Endothelial cell of umbilical vein (primary cell): ENCODE results near the gene RANBP17. TPM values are rescaled to one million over a fixed set of nuclear protein-coding genes. Genes with fewer than 3 reads are reported as not detected.

Source experiments
- BruUV-seq: library from RNA; stranded (reverse); fragments of 400-500 nt; replicated peaks from 2 replicates; lab custom pipeline; 2021; lab: Mats Ljungman, UMichigan
- CTCF ChIA-PET: fragments of 300-600, 350-600 bp; sonication (Branson Sonifier 250); formaldehyde crosslinking; loops from one replicate; lab custom pipeline; 2021; ENCODE audit warnings: antibody characterized with exemption, inconsistent platforms; lab: Charles Lee
- POLR2A ChIA-PET: fragments of 300-600, 350-600 bp; sonication (Branson Sonifier 250); formaldehyde crosslinking; loops from one replicate; lab custom pipeline; 2021; ENCODE audit warnings: antibody characterized with exemption, inconsistent platforms; lab: Charles Lee
- DNase-seq: peaks from one replicate; pipeline ENCODE4 v3.0.0-alpha.2; 2011; ENCODE audit warnings: low read depth, low spot score
- FAIRE-seq: peaks from 2 replicates; lab custom pipeline; 2011; peaks lifted over from hg19 to GRCh38; lab: Jason Lieb, UNC
- H2AFZ ChIP-seq: 2 replicates; pipeline ENCODE4 v1.6.0; 2012; ENCODE audit warnings: low read depth, low read length, control low read depth, inconsistent platforms
- H3K27ac ChIP-seq: 2 replicates; pipeline ENCODE4 v1.5.1; 2011; ENCODE audit warnings: low read depth, mild to moderate bottlenecking, control low read depth, low read length, moderate library complexity; ENCODE audit not compliant: insufficient read depth
- H3K27me3 ChIP-seq, 2 experiments: 2 replicates each; pipeline versions ENCODE4 v1.6.0 to v1.6.1; 2011; ENCODE audit warnings: low read length in 2 of 2, mixed read lengths in 1 of 2; ENCODE audit not compliant: control insufficient read depth in 2 of 2, insufficient read depth in 2 of 2
- H3K36me3 ChIP-seq, 2 experiments: 2 replicates in 1 of 2; 3 replicates in 1 of 2; pipeline ENCODE4 v1.5.1; 2011; ENCODE audit warnings: low read length in 2 of 2, mild to moderate bottlenecking in 1 of 2, moderate library complexity in 1 of 2; ENCODE audit not compliant: control insufficient read depth in 2 of 2, insufficient read depth in 2 of 2; ENCODE audit errors: extremely low read depth in 1 of 2
- H3K4me1 ChIP-seq: 3 replicates; pipeline ENCODE4 v1.5.1; 2011; ENCODE audit warnings: mild to moderate bottlenecking, low read length; ENCODE audit not compliant: control insufficient read depth, insufficient read depth; ENCODE audit errors: extremely low read depth
- H3K4me2 ChIP-seq: 2 replicates; pipeline ENCODE4 v1.6.1; 2011; ENCODE audit warnings: low read length, control low read depth, mixed read lengths; ENCODE audit not compliant: insufficient read depth
- H3K4me3 ChIP-seq, 3 experiments: fragments of 200-600 bp in 1 of 3; sonication (generic), shearing (Covaris generic) in 1 of 3; replicated peaks in 1 of 3; 2 replicates each; pipeline ENCODE4 v1.5.1; 2011 to 2016; ENCODE audit warnings: control low read depth in 3 of 3, low read length in 3 of 3, mild to moderate bottlenecking in 2 of 3, inconsistent platforms in 1 of 3, low read depth in 1 of 3, moderate library complexity in 1 of 3; ENCODE audit not compliant: insufficient read depth in 1 of 3
- H3K79me2 ChIP-seq: 2 replicates; pipeline ENCODE4 v1.6.0; 2012; ENCODE audit warnings: low read length, inconsistent platforms; ENCODE audit not compliant: control insufficient read depth, insufficient read depth
- H3K9ac ChIP-seq: replicated peaks from 2 replicates; pipeline ENCODE3; 2011; ENCODE audit warnings: low read length, control low read depth; ENCODE audit not compliant: insufficient read depth; ENCODE audit errors: extremely low read depth
- H3K9me1 ChIP-seq: replicated peaks from 3 replicates; pipeline ENCODE4 v1.6.0; 2011; ENCODE audit warnings: mild to moderate bottlenecking, low read length; ENCODE audit not compliant: control insufficient read depth, insufficient read depth; ENCODE audit errors: extremely low read depth
- H3K9me3 ChIP-seq: replicated peaks from 2 replicates; pipeline ENCODE4 v1.5.1; 2012; ENCODE audit warnings: low read length, inconsistent platforms; ENCODE audit not compliant: control insufficient read depth, insufficient read depth
- H4K20me1 ChIP-seq: replicated peaks from 2 replicates; pipeline ENCODE3; 2011; ENCODE audit warnings: mild to moderate bottlenecking, low read length; ENCODE audit not compliant: control insufficient read depth, insufficient read depth; ENCODE audit errors: extremely low read depth
- CTCF ChIP-seq, 2 donors: IDR thresholded peaks; 1 replicate in 1 of 2; 2 replicates in 1 of 2; pipeline ENCODE4 v1.5.1; 2011; ENCODE audit warnings: low read length in 2 of 2, mild to moderate bottlenecking in 2 of 2, moderate library complexity in 2 of 2, control low read depth in 1 of 2, inconsistent platforms in 1 of 2, low read depth in 1 of 2; ENCODE audit not compliant: insufficient read depth in 1 of 2; ENCODE audit errors: extremely low read depth in 1 of 2
- EZH2 ChIP-seq: IDR thresholded peaks from 2 replicates; pipeline ENCODE4 v1.6.1; 2012; ENCODE audit warnings: borderline replicate concordance, low read depth, mild to moderate bottlenecking, moderate library complexity, low read length, inconsistent platforms; ENCODE audit not compliant: severe bottlenecking
- FOS ChIP-seq: IDR thresholded peaks from 2 replicates; pipeline ENCODE4 v1.6.1; 2011; ENCODE audit warnings: mild to moderate bottlenecking, low read length, moderate library complexity, borderline replicate concordance; ENCODE audit not compliant: insufficient read depth
- GATA2 ChIP-seq: IDR thresholded peaks from 2 replicates; pipeline ENCODE4 v1.7.0; 2011; ENCODE audit warnings: low read depth, mild to moderate bottlenecking, moderate library complexity, mixed read lengths, low read length; ENCODE audit not compliant: insufficient read length, insufficient read depth
- JUN ChIP-seq: IDR thresholded peaks from 2 replicates; pipeline ENCODE4 v1.6.1; 2011; ENCODE audit warnings: borderline replicate concordance, low read depth; ENCODE audit not compliant: insufficient read length, insufficient read depth
- MAX ChIP-seq: IDR thresholded peaks from 2 replicates; pipeline ENCODE4 v1.6.1; 2011; ENCODE audit not compliant: insufficient read depth, insufficient read length
- MYC ChIP-seq: IDR thresholded peaks from one replicate; pipeline ENCODE4 v1.6.1; 2011; ENCODE audit warnings: mild to moderate bottlenecking, low read depth, low read length
- POLR2A ChIP-seq: IDR thresholded peaks from 2 replicates; pipeline ENCODE4 v1.6.1; 2012; ENCODE audit warnings: low read depth, mild to moderate bottlenecking, control low read depth, low read length
- POLR2AphosphoS5 ChIP-seq: IDR thresholded peaks from 2 replicates; pipeline ENCODE4 v1.6.1; 2012; ENCODE audit warnings: low read depth, mild to moderate bottlenecking, control low read depth, low read length, moderate library complexity; ENCODE audit not compliant: insufficient read depth
- dilution Hi-C: fragments of 300-500 bp; cut with MboI; formaldehyde crosslinking; loops from one replicate; pipeline ENCODE4 v1.15.0; 2019; ENCODE audit warnings: low sequenced_read_pairs; ENCODE audit not compliant: extremely low pct_ligation_motif_present
- intact Hi-C: fragments of 100-400 bp; cut with micrococcal nuclease; formaldehyde crosslinking; loops from one replicate; pipeline ENCODE4 v1.10.0; 2022
- polyA plus RNA-seq, 4 experiments: library from polyadenylated mRNA; depleted of rRNA in 3 of 4; stranded (reverse) in 3 of 4; unstranded in 1 of 4; fragments of >200 nt; gene quantifications; 2 replicates each; pipeline versions ENCODE4 v1.2.1 to v1.2.3, GENCODE V29; 2011 to 2012; ENCODE audit warnings: missing spikeins in 1 of 4
- total RNA-seq: library from RNA; stranded (reverse); gene quantifications from 2 replicates; pipeline ENCODE4 v1.2.3, GENCODE V29; 2021

Gene RANBP17
- total and polyA plus RNA-seq, 2 donors (not counting 3 experiments of a cell fraction or from before 2014, with no cell fraction given) = 5.6 to 13.6 TPM

GRCh38 chr5:171322527-171322926 is 460.7 kb downstream of the RANBP17 start:
- H3K27ac ChIP-seq = no peak overlapping the region
- H3K9me3 ChIP-seq = no peaks in the 10 kb centered on the region
- H3K79me2 ChIP-seq = no peaks in the 10 kb centered on the region
- H3K27me3 ChIP-seq = peaks cover 56 to 74% of the 10 kb centered on the region in 2 experiments
- H3K36me3 ChIP-seq = no peaks in the 10 kb centered on the region
- CTCF ChIA-PET = interaction anchor here (0.9 to 2.4 kb wide), 2 partner anchors 20 to 115 kb away, joined by 3 to 6 read pairs; no protein-coding TSS in a partner anchor
- dilution Hi-C loops = no loop called here
- no peak for TF ChIP-seq GATA2
- no peak for TF ChIP-seq CTCF (IDR thresholded peaks at IDR 0.05; ENCODE audit: extremely low read depth in 1 of 2, insufficient read depth in 1 of 2, low read depth in 1 of 2, low read length in 2 of 2)
- TF ChIP-seq EZH2 = no peak
- no peak for TF ChIP-seq MYC
- TF ChIP-seq FOS = no peak
- BruUV-seq = no TSS peak
- FAIRE-seq = no peak
- no peaks in the 10 kb centered on the region for H3K4me1 ChIP-seq
- POLR2A ChIA-PET = no interaction called here
- no peaks in the 10 kb centered on the region for H4K20me1 ChIP-seq
- no peaks in the 10 kb centered on the region for H3K9me1 ChIP-seq
- intact Hi-C loops = no loop called here
- DNase-seq = no peak
- no peak overlapping the region for H2AFZ ChIP-seq
- H3K9ac ChIP-seq = no peak overlapping the region
- H3K4me2 ChIP-seq = no peak overlapping the region
- no peak overlapping the region for H3K4me3 ChIP-seq

- no TSS peak for BruUV-seq
- no peaks in the 10 kb centered on the region for H3K9me3 ChIP-seq
- dilution Hi-C loops = no loop called here
- FAIRE-seq (no peak), DNase-seq (no peak)
- no peaks in the 10 kb centered on the region for H3K79me2 ChIP-seq
- ChIA-PET POLR2A (no interaction called here), CTCF (interaction anchor here (0.9 to 2.4 kb wide), 2 partner anchors 19 to 116 kb away, joined by 3 to 6 read pairs; no protein-coding TSS in a partner anchor)
- no peaks in the 10 kb centered on the region for H3K9me1 ChIP-seq
- H2AFZ ChIP-seq = no peak overlapping the region
- no peaks in the 10 kb centered on the region for H4K20me1 ChIP-seq
- TF ChIP-seq EZH2 = no peak
- no peak for TF ChIP-seq GATA2
- no peak for TF ChIP-seq MAX
- TF ChIP-seq JUN = no peak
- TF ChIP-seq MYC = no peak
- TF ChIP-seq FOS = no peak
- TF ChIP-seq CTCF (IDR thresholded peaks at IDR 0.05; ENCODE audit: extremely low read depth in 1 of 2, insufficient read depth in 1 of 2, low read depth in 1 of 2, low read length in 2 of 2) = no peak
- TF ChIP-seq POLR2A = no peak
- TF ChIP-seq POLR2AphosphoS5 = no peak
- intact Hi-C loops = no loop called here
- no peak overlapping the region for H3K27ac ChIP-seq
- H3K27me3 ChIP-seq = peaks cover 53 to 72% of the 10 kb centered on the region in 2 experiments
- no peak overlapping the region for H3K4me2 ChIP-seq
- H3K9ac ChIP-seq = no peak overlapping the region
- no peak overlapping the region for H3K4me3 ChIP-seq
- H3K4me1 ChIP-seq = no peaks in the 10 kb centered on the region
- no peaks in the 10 kb centered on the region for H3K36me3 ChIP-seq
Observed at GRCh38 chr5:171323007-171323406, 461.2 kb downstream of the RANBP17 start.
